CD4-positive, alpha-beta T cell treated with Interleukin-6 at 100 ng/mL for 8 hours (primary cell): Measurements from ENCODE around the gene MTFMT.
A peak's percentile ranks its signal among the peaks of the same experiment; 100 is the strongest.
"Not testable (repeated sequence)": the region's sequence is repeated elsewhere in the genome, so short reads cannot be mapped to it uniquely, and the experiment has no call there.

Experiments
- DNase-seq: peaks from one replicate; pipeline ENCODE4 v3.0.0-alpha.2; 2020; ENCODE audit warnings: mixed read lengths, low spot score

The MTFMT gene

GRCh38 chr15:65038836-65039235 lies 9.4 kb upstream of the MTFMT start:
- DNase-seq: no peak

GRCh38 chr15:65038428-65038827 lies 9.0 kb upstream of the MTFMT start:
- no peak for DNase-seq

DNA sequence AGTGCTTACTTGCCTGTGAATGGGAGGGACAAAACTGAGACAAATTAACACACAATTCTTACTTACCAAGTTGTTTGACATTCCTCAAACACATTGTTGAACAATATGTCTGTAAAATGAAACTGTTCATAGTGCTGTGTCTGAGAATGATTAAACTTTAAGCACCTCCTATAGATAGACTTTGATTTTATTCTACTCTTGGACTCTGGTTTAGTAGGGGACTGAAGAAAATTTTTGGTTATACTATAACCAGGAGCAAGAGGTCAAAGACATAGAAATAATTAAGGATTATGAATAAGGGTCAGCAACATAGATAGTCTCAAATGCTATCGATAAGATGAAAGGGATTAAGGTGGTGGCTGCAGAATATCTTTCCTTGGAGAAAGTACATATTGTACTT lies 7.9 kb upstream of the MTFMT start:
- DNase-seq: no peak

GRCh38 chr15:65034719-65035118 lies 5.3 kb upstream of the MTFMT start:
- no peak for DNase-seq

- DNase-seq: peak; percentile 30
These were observed 4.3 kb upstream of the MTFMT start for GRCh38 chr15:65033659-65034269.

DNA sequence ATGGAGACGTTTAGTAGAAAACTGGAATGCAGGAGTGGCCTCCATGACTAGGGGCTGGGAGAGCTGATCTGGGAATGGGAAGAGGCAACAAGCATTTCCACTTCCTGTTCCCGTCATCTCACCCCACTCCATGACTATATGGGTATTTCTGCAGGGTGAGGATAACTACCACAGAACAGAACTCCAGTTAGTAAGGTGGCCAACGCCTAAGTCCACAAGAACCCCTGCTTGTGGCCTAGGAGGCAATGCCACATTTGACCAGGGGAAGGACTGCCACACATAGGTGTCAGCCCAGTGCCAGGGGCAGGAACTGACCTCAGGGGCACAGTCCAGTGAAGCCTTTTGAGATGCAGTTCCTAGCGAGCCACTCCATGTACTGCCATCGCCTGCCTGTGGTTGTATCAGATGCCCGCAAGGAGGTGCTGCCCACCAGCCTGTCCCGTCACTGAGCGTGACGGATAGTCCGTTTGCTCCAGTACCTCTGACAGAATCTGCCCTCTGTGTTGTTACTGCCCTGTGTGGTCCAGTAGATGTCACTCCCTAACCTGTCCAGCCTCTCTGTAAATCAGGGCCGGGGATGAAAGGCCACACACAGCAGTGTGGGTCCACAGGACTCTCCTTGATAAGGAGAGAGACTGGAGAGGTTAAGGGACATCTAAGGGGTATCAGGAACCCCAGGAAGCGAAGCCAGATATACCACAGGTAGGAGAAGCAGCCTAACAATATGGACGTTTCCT lies 3.5 kb upstream of the MTFMT start:
- peak; percentile 22 for DNase-seq

- DNase-seq: no peak
These were observed 333 bp upstream of the MTFMT start for GRCh38 chr15:65029736-65030208.

- no peak for DNase-seq
These were observed 1.1 kb downstream of the MTFMT start for GRCh38 chr15:65028338-65028737.

GRCh38 chr15:65027593-65027992 lies 1.8 kb downstream of the MTFMT start:
- DNase-seq: no peak

DNA sequence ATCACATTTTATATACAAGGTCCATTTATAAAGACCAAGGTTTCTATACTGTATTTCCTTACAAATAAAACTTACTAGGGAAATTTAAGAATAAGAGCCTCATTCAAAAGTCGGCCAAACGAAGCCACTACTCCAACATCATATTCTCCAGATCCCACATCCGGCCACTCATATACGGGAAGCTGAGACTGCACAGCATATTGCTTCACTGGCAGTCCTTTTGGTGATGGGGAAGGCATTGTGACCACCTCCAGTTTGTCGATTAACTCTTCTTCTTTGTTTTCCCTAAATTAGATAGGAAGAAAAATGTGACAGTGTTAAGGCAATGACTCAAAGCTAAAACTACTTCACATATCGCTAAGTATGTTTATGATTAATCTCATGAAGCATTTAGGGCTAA lies 2.7 kb downstream of the MTFMT start:
- no peak for DNase-seq

DNA sequence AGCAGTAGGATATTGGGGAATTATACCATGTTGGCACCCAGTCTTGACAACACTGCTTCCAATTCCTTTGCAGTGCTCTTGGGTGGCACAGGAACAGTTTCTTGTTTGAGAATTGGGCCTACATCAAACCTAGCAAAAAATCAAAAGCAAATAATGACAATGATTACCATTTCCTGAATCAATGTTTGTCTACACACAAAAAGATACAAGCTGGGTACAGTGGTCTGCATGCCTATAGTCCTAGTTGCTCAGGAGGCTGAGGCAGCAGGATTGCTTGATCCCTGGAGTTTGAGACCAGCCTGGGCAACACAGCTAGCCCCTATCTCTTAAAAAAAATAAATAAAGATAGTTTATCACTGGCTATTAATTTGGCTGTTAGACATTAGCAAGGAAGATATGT lies 8.0 kb downstream of the MTFMT start:
- no peak for DNase-seq

GRCh38 chr15:65020419-65020818 lies 9.0 kb downstream of the MTFMT start:
- no peak for DNase-seq

DNA sequence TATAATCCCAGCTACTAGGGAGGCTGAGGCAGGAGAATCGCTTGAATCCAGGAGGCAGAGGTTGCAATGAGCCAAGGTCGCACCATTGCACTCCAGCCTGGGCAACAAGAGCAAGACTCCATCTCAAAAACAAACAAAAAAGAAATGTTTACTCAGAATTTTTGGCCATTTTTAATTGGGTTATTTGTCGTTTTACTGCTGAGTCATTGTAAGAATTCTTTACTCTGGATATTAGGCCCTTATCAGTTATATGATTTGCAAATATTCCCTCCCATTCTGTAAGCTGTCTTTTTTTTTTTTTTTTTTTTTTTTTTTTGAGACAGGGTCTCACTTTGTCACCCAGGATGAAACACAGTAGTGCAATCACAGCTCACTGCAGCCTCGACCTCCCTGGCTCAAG lies 18.2 kb downstream of the MTFMT start:
- DNase-seq: not testable (repeated sequence)

GRCh38 chr15:65008983-65009382 lies 20.5 kb downstream of the MTFMT start:
- no peak for DNase-seq

GRCh38 chr15:65006876-65007275 lies 22.6 kb downstream of the MTFMT start:
- DNase-seq: no peak

DNA sequence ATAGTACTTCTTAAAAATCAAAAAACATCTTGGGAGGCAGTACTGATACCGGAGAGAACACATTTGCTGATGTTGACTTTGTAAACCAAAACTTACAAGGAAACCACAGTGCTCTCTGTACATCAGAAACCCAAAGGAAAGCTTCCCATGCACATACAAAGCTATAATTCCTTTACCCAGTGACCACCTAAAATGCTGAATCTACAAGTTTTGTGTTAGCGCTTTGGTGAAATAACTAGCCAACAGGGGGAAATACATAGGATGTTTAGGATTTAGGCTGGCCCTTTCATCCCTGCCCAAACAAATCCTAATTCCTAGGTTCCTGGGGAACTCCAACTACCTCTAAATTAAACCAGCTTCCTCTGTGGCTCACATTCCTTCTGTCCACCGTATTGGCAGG lies 24.4 kb downstream of the MTFMT start:
- DNase-seq: no peak

DNA sequence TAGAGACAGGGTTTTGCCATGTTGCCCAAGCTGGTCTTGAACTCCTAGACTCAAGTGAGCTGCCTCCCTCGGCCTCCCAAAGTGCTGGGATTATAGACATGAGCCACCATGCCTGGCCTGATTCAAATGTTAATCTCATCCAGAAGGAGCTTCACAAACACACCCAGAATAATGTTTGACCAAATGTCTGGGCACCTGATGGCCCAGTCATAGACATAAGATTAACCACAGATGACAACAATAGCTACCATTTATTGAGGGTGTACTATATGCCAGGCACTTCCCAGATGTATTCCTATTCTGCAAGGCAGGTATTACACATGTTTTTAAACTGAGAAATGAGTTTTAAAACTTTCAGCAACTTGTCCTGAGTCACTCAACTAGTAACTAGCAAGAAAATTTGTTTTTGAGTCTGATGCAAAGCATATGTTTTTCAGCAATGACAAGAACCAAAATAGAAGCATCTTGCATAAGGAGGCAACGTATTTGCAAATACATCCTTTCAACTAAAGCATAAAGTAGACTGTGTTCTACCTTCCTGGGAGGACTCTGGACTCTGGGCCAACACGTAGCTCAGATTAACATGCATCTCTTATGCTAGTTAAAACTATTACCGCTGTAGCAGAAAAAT lies 31.6 kb downstream of the MTFMT start:
- no peak for DNase-seq

DNA sequence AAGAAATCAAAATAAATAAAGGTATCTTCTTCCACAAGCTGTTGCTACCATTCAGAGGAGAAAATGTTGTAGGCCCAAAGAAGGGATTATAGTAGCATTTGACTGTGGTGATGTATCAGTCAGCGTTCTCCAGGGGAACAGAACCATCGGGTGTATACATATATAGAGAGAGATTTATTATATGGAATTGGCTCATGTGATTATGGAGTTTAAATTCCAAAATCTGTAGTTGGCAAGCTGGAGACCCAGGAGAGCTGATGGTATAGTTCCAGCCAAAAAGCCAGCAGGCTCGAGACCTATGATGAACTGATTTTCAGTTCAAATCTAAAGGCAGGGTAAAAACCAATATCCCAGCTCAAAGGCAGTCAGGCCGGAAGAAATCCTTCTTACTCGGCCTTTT lies 32.4 kb downstream of the MTFMT start:
- DNase-seq: no peak

- no peak for DNase-seq
These were observed 36.1 kb downstream of the MTFMT start for GRCh38 chr15:64993290-64993689.

DNA sequence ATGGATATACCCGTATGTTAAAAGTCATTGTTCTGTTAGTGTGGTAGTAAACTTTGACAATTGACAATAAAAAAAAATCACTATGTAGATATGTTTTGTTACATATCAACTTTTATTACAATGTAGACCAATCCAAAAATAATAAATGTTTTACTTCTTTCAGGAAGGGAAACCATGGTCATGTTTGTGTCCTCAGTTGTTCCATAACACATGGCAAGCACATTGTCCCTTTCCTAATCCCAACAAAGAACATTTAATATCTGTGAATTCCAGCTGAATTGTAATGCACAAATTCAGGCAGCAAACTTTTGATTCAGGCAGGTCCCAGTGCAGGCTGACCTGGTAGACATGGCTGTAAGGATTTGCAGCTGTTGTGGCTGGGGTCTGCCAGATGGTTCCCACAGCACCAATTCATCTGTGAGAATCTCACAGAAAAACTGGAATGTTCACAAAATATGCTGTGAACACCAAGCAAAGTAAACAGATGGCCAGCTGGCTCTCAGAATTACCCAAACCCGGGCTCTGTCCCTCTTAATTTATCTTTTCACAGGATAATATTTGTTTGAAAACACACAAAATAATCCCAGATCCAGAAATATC lies 37.8 kb downstream of the MTFMT start:
- DNase-seq: no peak

DNA sequence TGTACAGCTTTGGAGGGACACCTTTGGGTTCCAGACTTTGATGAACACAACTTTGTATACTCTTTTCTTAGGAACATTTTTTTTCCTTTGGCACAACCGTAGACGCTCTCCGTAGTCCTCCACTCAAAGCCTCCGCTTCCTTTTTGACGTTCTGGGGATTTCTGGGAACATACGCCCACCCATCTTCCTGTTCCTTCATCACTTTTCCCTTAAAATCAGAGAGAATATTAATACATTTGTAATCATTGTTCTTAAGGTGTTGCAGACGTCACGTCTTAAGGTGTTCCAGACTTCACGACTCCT lies 39.3 kb downstream of the MTFMT start:
- no peak for DNase-seq

DNA sequence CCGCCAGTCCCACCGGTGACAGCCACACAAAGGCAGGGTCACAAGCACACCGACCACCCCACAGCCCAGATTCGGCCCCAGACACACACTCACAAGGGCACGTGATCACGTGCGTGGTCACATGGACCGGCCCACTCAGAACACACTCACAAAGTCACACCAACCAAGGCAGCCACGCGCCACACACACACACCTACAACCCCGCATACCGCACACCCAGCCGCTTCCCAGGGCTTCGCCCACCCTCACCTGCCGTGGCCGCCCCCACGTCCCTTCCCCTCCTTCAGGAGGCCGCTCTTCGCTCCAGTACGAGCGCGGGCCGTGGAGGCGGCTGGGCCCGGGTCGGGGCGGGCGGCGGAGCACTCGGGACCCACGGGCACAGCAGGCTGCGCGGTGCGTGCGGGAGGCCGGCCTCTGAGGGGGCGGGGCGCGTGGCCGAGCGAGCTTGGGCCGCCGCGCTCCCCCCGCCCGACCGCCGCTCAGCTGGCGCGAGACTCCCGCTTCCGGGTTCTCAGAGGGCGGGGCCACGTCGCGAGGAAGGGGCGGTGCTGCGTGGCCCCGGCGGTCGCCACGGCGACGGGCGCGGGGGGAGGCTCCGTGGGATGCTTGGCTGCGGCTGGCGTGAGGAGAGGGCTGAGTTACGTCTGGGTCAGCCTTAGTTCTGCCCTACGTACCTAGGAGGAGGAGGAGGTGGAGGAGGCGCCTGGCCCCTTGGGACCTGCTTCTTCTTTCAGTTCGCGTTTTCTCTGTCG lies 39.8 kb downstream of the MTFMT start, which contains the start of gene SPG21:
TSS of gene SPG21 (minus strand) at position 499 of the 752 bp plus-strand sequence. CDS start 6,345 bp downstream, outside the sequence.
- DNase-seq: peak; percentile 87
